ENCODE measurements around the gene HOXA10. TPM values are rescaled to one million over a fixed set of nuclear protein-coding genes. Genes with fewer than 3 reads are reported as not detected.
A peak's percentile ranks its signal among the peaks of the same experiment; 100 is the strongest.

Gene HOXA10
- total and polyA plus RNA-seq, 7 donors: 0.81 to 77.5 (median 25.6) TPM; not detected in 1

- no peak for DNase-seq
- Histone ChIP-seq H3K4me3 (peak overlapping the region; percentile 54), H3K27ac (no peak overlapping the region), H3K9me3 (no peaks in the 10 kb centered on the region), H3K36me3 (ENCODE audit: insufficient read depth in 1 of 2, low read depth in 1 of 2) (no peaks in the 10 kb centered on the region), H3K4me1 (peaks cover 6% of the 10 kb centered on the region), H3K27me3 (ENCODE audit: insufficient read depth in 3 of 3, low read length in 2 of 3) (peaks cover 0 to 95% (median 43%) of the 10 kb centered on the region in 3 donors)
- intact Hi-C loops (cut with DNase I): loop anchor here (5.0 to 10.0 kb wide), 7 partner anchors 378 to 896 kb away; no protein-coding TSS in a partner anchor
- 2 to 3% (median 2%) methylated on average over 39 to 93 of the region's 93 CpGs for WGBS, 3 donors
- no peak for TF ChIP-seq CTCF (IDR thresholded peaks at IDR 0.05)
- ATAC-seq: peak in 3 of 4 donors; percentile 24 to 36 (median 35)
Observed at GRCh38 chr7:27198871-27199801, 25.0 kb upstream of the HOXA10 start.

- Histone ChIP-seq H3K27me3 (ENCODE audit: insufficient read depth in 3 of 3, low read length in 2 of 3) (peaks cover 0 to 95% (median 38%) of the 10 kb centered on the region in 3 donors), H3K36me3 (ENCODE audit: insufficient read depth in 1 of 2, low read depth in 1 of 2) (no peaks in the 10 kb centered on the region), H3K9me3 (no peaks in the 10 kb centered on the region), H3K4me1 (peaks cover 6% of the 10 kb centered on the region), H3K27ac (no peak overlapping the region), H3K4me3 (peak overlapping the region; percentile 54)
- DNase-seq: peak in 1 of 2 donors; percentile 36
- TF ChIP-seq CTCF (IDR thresholded peaks at IDR 0.05): no peak
- WGBS, 3 donors: 14 to 21% (median 16%) methylated on average over 29 of the region's 29 CpGs
- intact Hi-C loops (cut with DNase I): loop anchor here (5.0 to 10.0 kb wide), 7 partner anchors 379 to 897 kb away; no protein-coding TSS in a partner anchor
- peak in 1 of 4 donors; percentile 7 for ATAC-seq
Observed at GRCh38 chr7:27198138-27198841, 24.2 kb upstream of the HOXA10 start.

DNA sequence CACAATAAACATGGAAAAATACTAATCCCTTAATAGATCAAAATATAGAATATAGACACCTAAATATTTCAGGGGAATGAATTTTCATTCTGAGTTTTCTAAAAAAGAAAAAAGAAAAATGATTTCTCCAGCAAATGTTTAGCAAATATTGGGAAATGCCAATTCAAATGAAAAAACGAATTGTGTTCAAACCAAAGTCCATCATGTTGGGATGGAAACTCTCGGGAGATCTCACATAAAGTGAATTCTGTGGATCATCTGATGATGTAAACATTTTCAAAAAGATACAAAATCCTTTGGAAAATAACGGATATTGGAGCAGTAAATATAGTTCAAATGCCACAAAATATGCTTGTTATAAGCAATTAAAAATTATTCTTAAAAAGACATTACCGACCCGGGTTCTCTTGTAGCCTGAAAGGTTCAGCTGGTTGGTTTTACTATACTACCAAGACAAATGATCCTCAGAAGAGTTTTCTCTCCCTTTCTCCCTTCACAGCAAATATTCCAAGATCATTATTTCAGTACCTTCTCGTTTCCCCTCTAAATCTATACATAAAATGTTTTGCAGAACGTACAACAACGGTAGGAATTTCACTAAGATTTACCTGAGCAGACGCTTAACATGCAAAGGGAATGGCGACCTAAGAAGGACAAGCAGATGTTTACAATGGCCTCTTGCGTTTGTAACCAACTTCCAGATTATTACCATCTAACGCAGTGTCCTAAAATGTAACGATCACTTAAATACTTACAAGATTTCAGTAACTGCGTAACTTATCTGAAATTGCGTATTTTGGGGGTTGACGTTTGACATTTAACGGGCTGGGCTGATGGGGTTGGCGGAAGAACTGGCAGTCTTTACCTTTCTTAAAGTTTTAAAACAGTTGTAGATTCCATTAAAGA lies 23.3 kb upstream of the HOXA10 start:
- Histone ChIP-seq H3K4me3 (no peak overlapping the region), H3K27ac (no peak overlapping the region), H3K27me3 (ENCODE audit: insufficient read depth in 3 of 3, low read length in 2 of 3) (peaks cover 0 to 95% (median 37%) of the 10 kb centered on the region in 3 donors), H3K36me3 (ENCODE audit: insufficient read depth in 1 of 2, low read depth in 1 of 2) (no peaks in the 10 kb centered on the region), H3K9me3 (no peaks in the 10 kb centered on the region), H3K4me1 (peaks cover 10% of the 10 kb centered on the region)
- no peak for ATAC-seq
- DNase-seq: no peak
- WGBS, 3 donors: 32 to 37% (median 32%) methylated on average over 18 of the region's 18 CpGs
- no peak for TF ChIP-seq CTCF (IDR thresholded peaks at IDR 0.05)
- intact Hi-C loops (cut with DNase I): loop anchor here (2.0 to 10.0 kb wide), 8 partner anchors 380 to 897 kb away; no protein-coding TSS in a partner anchor

- TF ChIP-seq CTCF (IDR thresholded peaks at IDR 0.05): peak; percentile 82
- intact Hi-C loops (cut with DNase I): loop anchor here (2.0 to 10.0 kb wide), 8 partner anchors 381 to 898 kb away; no protein-coding TSS in a partner anchor
- peaks cover 0 to 95% (median 38%) of the 10 kb centered on the region in 3 donors for H3K27me3 ChIP-seq (ENCODE audit: insufficient read depth in 3 of 3, low read length in 2 of 3)
Observed at GRCh38 chr7:27196287-27196767, 22.2 kb upstream of the HOXA10 start.

More at GRCh38 chr7:27196287-27196767, 22.2 kb upstream of the HOXA10 start:
- Histone ChIP-seq H3K27ac (no peak overlapping the region), H3K4me3 (no peak overlapping the region), H3K4me1 (peaks cover 10% of the 10 kb centered on the region), H3K36me3 (ENCODE audit: insufficient read depth in 1 of 2, low read depth in 1 of 2) (no peaks in the 10 kb centered on the region), H3K9me3 (no peaks in the 10 kb centered on the region)
- peak in 2 of 4 donors; percentile 60 to 71 for ATAC-seq
- peak; percentile 81 to 90 for DNase-seq
- 5 to 7% (median 5%) methylated on average over 6 of the region's 6 CpGs for WGBS, 3 donors
